Pancreas (tissue), 10 donors: Measurements from ENCODE around the gene TTI1. TPM values are rescaled to one million over a fixed set of nuclear protein-coding genes. Genes with fewer than 3 reads are reported as not detected.

ENCODE experiments used
- ATAC-seq, 4 donors: fragments of 200-7000 bp; cut with Tn5 transposase; one replicate each; pipeline versions ENCODE4 v1.8.0 to v1.9.1; 2020; ENCODE audit warnings: mild to moderate bottlenecking in 4 of 4, moderate library complexity in 4 of 4
- DNase-seq, 6 donors: peaks; one replicate each; pipeline ENCODE4 v3.0.0-alpha.2; 2020
- FAIRE-seq: peaks from 2 replicates; lab custom pipeline; 2012; peaks lifted over from hg19 to GRCh38; lab: Jason Lieb, UNC
- H3K27ac ChIP-seq, 4 donors: fragments of 200-600 bp; sonication (generic); 1 replicate in 3 of 4; 2 replicates in 1 of 4; pipeline versions ENCODE4 v1.5.0 to v1.8.0; 2020
- H3K27me3 ChIP-seq, 4 donors: fragments of 200-600 bp; one replicate each; pipeline ENCODE4 v1.8.0; 2021
- H3K36me3 ChIP-seq, 3 donors: fragments of 200-600 bp; sonication (generic) in 1 of 3; one replicate each; pipeline versions ENCODE4 v1.5.0 to v1.8.0; 2020 to 2021
- H3K4me1 ChIP-seq, 3 donors: fragments of 200-600 bp; one replicate each; pipeline ENCODE4 v1.8.0; 2021
- H3K4me3 ChIP-seq, 4 donors: fragments of 200-600 bp; sonication (generic) in 2 of 4; one replicate each; pipeline versions ENCODE4 v1.5.0 to v1.8.0; 2020 to 2021
- H3K9me3 ChIP-seq, 4 donors: fragments of 200-600 bp; one replicate each; pipeline ENCODE4 v1.8.0; 2021
- WGBS, 2 donors: extraction: QIAGEN DNeasy Blood & Tissue Kit; methylation state at CpG; one replicate each; pipeline ENCODE4 v1.1.7; 2013; 5-methylcytosine and 5-hydroxymethylcytosine counted together
- intact Hi-C, 3 donors: fragments of 100-400 bp; cut with DNase I; formaldehyde crosslinking; loops; one replicate each; pipeline versions ENCODE4 v1.11.1 to v1.14.2; 2022
- polyA plus RNA-seq, 2 donors: library from polyadenylated mRNA; stranded (reverse); fragments of 200-250 nt; gene quantifications; one replicate each; pipeline ENCODE4 v1.2.3, GENCODE V29; 2013
- total RNA-seq, 6 donors: library from RNA; stranded (reverse); fragmentation: NEBNext Ultra II Directional in 4 of 6; extraction: Animal tissue kit (Norgen Biotek cat#: 25700) in 4 of 6; gene quantifications; one replicate each; pipeline versions ENCODE4 v1.2.1 to v1.2.4, GENCODE V29; 2021 to 2023
- TF ChIP-seq, protein P1 (sequence below), 4 donors: fragments of 200-600 bp; sonication (generic) in 3 of 4; IDR thresholded peaks; one replicate each; pipeline versions ENCODE4 v1.5.0 to v1.8.0; 2021; ENCODE audit warnings: antibody characterized with exemption in 4 of 4
- donor health status: healthy with polysubstance abuse.
- donor health status: DM: no; HTN: no; CAD: no; lungs with moderate emphysema.
- donor health status: DM: no; HTN: no; CAD: no.
- donor health status: control.
- donor health status: control.
- donor health status: Bipolar disorder and iron deficiency.
- donor health status: DM: yes; HTN: yes; CAD: no.
- donor health status: DM: no; HTN: no; CAD: no.
- donor health status: DM: no; HTN: no; CAD: no.
- donor health status: DM: yes; HTN: yes; CAD: no.

The TTI1 gene
- total and polyA plus RNA-seq, 8 donors, result 10.1 to 18.0 (median 11.2) TPM

DNA sequence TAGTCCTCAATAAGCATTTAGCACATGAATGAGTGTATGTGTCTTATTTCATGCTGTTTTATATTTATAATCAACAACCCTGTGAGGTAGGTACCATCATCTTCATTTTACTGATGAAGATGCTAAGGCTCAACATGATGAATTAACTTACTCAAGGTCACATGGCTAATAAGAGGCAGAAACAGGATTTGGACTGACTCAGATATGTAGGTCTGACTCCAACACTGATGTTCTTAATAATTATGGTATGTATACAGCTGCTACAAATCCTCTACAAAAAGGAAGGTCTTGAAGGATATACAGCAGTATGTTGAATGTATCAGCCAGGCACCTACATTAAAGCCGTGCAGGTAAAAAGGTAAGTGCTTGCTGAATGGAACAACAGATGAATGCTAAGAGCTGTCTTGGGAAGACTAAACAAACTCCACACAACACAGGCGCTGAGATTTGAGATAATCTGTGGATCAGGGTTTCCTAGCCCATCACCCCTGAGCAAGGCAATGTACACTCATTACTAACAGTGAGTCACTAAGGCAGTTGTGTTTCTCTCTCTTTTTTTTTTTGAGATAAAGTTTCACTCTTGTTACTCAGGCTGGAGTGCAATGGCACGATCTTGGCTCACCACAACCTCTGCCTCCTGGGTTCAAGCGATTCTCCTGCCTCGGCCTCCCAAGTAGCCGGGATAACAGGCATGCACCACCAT lies 31.9 kb downstream of the TTI1 start:
- Histone ChIP-seq H3K4me1 (no peaks in the 10 kb centered on the region), H3K27ac (no peak overlapping the region), H3K4me3 (no peak overlapping the region), H3K9me3 (no peaks in the 10 kb centered on the region), H3K36me3 (peaks cover 15 to 69% (median 32%) of the 10 kb centered on the region in 3 donors), H3K27me3 (no peaks in the 10 kb centered on the region)
- FAIRE-seq (no peak), ATAC-seq (no peak), DNase-seq (no peak)
- intact Hi-C loops, result no loop called here
- TF ChIP-seq, protein P1, sequence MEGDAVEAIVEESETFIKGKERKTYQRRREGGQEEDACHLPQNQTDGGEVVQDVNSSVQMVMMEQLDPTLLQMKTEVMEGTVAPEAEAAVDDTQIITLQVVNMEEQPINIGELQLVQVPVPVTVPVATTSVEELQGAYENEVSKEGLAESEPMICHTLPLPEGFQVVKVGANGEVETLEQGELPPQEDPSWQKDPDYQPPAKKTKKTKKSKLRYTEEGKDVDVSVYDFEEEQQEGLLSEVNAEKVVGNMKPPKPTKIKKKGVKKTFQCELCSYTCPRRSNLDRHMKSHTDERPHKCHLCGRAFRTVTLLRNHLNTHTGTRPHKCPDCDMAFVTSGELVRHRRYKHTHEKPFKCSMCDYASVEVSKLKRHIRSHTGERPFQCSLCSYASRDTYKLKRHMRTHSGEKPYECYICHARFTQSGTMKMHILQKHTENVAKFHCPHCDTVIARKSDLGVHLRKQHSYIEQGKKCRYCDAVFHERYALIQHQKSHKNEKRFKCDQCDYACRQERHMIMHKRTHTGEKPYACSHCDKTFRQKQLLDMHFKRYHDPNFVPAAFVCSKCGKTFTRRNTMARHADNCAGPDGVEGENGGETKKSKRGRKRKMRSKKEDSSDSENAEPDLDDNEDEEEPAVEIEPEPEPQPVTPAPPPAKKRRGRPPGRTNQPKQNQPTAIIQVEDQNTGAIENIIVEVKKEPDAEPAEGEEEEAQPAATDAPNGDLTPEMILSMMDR (IDR thresholded peaks at IDR 0.05), result no peak
- 92% methylated on average over 6 of the region's 6 CpGs for WGBS, 2 donors

GRCh38 chr20:38000293-38000692 lies 33.0 kb downstream of the TTI1 start:
- Histone ChIP-seq H3K36me3 (peaks cover 15 to 79% (median 40%) of the 10 kb centered on the region in 3 donors), H3K9me3 (no peaks in the 10 kb centered on the region), H3K4me3 (no peak overlapping the region), H3K27me3 (no peaks in the 10 kb centered on the region), H3K27ac (no peak overlapping the region), H3K4me1 (no peaks in the 10 kb centered on the region)
- intact Hi-C loops, result no loop called here
- ATAC-seq (no peak), FAIRE-seq (no peak), DNase-seq (no peak)
- WGBS, 2 donors, result 94 to 97% methylated on average over 13 of the region's 13 CpGs
- TF ChIP-seq, protein P1 (IDR thresholded peaks at IDR 0.05), result no peak

DNA sequence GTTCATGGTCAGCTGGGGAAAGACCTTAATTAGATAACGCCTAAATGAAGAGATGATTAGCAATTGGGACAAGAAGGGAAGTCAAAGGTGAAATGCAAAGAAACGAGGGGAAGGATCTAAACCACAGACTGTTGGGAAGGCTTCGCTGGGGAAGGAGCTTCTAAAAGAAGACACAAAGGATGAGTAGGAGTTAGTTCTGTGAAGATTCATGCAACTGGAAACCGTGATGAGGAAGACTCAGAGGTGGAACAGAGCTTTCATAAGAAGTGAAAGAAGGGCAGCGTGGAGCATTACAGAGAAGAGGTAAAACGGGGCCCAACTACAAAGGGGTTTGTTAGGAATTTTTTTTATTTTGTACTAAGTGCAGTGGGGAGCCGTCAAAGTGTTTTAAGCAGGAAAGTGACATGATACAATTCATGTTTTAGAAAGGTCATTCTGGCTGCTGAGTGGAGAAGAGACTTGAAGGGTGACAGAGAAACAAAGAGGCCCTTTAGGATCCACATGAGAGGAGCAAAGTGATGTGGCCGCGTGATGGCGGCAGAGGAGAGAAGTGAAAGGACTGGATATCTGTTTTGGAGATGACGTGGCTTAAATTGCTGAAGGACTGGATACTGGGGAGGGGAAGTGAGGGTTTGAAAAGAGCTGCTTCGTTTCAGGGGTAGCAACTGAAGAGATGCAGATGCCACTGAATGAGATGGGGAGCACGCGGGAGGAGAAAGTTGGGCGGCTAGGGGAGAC lies 33.6 kb downstream of the TTI1 start:
- FAIRE-seq (no peak), DNase-seq (no peak), ATAC-seq (no peak)
- WGBS, 2 donors, result 90 to 93% methylated on average over 15 of the region's 15 CpGs
- intact Hi-C loops, result no loop called here
- Histone ChIP-seq H3K27ac (no peak overlapping the region), H3K9me3 (no peaks in the 10 kb centered on the region), H3K27me3 (no peaks in the 10 kb centered on the region), H3K4me3 (no peak overlapping the region), H3K4me1 (no peaks in the 10 kb centered on the region), H3K36me3 (peaks cover 15 to 80% (median 45%) of the 10 kb centered on the region in 3 donors)
- TF ChIP-seq, protein P1 (IDR thresholded peaks at IDR 0.05), result no peak

GRCh38 chr20:37997516-37997915 lies 35.7 kb downstream of the TTI1 start:
- Histone ChIP-seq H3K4me1 (no peaks in the 10 kb centered on the region), H3K27ac (no peak overlapping the region), H3K4me3 (no peak overlapping the region), H3K27me3 (no peaks in the 10 kb centered on the region), H3K9me3 (no peaks in the 10 kb centered on the region), H3K36me3 (peaks cover 15 to 76% (median 45%) of the 10 kb centered on the region in 3 donors)
- ATAC-seq (no peak), DNase-seq (no peak), FAIRE-seq (no peak)
- WGBS, 2 donors, result 94 to 96% methylated on average over 3 of the region's 3 CpGs
- TF ChIP-seq, protein P1 (IDR thresholded peaks at IDR 0.05), result no peak
- intact Hi-C loops, result no loop called here
